Nephron (organoid): ENCODE data around the gene HYDIN.
A peak's percentile ranks its signal among the peaks of the same experiment; 100 is the strongest.
"Not testable (repeated sequence)": the region's sequence is repeated elsewhere in the genome, so short reads cannot be mapped to it uniquely, and the experiment has no call there.

ENCODE experiments used
- H3K27ac Mint-ChIP-seq, 3 experiments: 2 replicates each; pipeline ENCODE4 v1.8.0; 2020; ENCODE audit warnings: mixed read lengths in 3 of 3, mild to moderate bottlenecking in 2 of 3, moderate library complexity in 1 of 3
- H3K27me3 Mint-ChIP-seq: 2 replicates; pipeline ENCODE4 v1.8.0; 2021; ENCODE audit warnings: low read depth, mild to moderate bottlenecking, moderate library complexity, mixed read lengths
- H3K36me3 Mint-ChIP-seq: 2 replicates; pipeline ENCODE4 v1.8.0; 2020; ENCODE audit warnings: low read depth, mixed read lengths
- H3K4me1 Mint-ChIP-seq: 2 replicates; pipeline ENCODE4 v1.8.0; 2020; ENCODE audit warnings: mixed read lengths
- H3K4me3 Mint-ChIP-seq, 3 experiments: 2 replicates each; pipeline ENCODE4 v1.8.0; 2020; ENCODE audit warnings: mild to moderate bottlenecking in 3 of 3, mixed read lengths in 3 of 3, moderate library complexity in 2 of 3
- H3K9me3 Mint-ChIP-seq: 2 replicates; pipeline ENCODE4 v1.8.0; 2020; ENCODE audit warnings: mixed read lengths
- CTCF ChIP-seq, 3 experiments: fragments of 200-600 bp; sonication (generic); IDR thresholded peaks; one replicate each; pipeline ENCODE4 v1.5.0; 2021; ENCODE audit warnings: antibody characterized with exemption in 3 of 3; ENCODE audit not compliant: unreplicated experiment in 3 of 3

Gene HYDIN

GRCh38 chr16:71009440-71010223 lies 220.9 kb downstream of the HYDIN start:
- H3K36me3 Mint-ChIP-seq, H3K9me3 Mint-ChIP-seq, H3K4me3 Mint-ChIP-seq, H3K27me3 Mint-ChIP-seq, H3K4me1 Mint-ChIP-seq: not testable (repeated sequence)
- peak overlapping the region in 1 of 3 experiments; percentile 46 for H3K27ac Mint-ChIP-seq

- not testable (repeated sequence) for H3K4me3 Mint-ChIP-seq, H3K27ac Mint-ChIP-seq, H3K9me3 Mint-ChIP-seq, H3K27me3 Mint-ChIP-seq, H3K36me3 Mint-ChIP-seq, H3K4me1 Mint-ChIP-seq
Observed at GRCh38 chr16:71006516-71006915, 224.0 kb downstream of the HYDIN start.

DNA sequence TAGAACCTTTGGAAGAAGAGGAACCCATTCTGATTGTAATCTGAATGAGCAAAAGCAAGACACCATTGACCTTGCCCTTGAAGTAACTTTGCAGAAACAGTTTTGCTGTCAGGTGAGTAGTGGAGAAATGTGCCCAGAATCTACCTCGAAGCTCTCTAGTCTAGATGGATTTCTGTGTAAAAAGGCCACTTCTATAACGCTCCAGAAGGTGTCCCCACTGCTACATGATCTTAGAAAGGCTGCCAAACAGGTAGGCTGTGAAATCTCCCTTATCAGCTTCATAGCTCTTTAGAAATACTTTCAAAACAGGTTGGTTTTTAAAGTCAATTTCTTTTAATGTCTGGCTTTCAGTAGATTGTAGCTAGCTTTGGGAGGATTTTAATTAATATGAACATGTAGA lies 230.8 kb downstream of the HYDIN start:
- H3K4me3 Mint-ChIP-seq, H3K36me3 Mint-ChIP-seq, H3K4me1 Mint-ChIP-seq, H3K27me3 Mint-ChIP-seq, H3K9me3 Mint-ChIP-seq, H3K27ac Mint-ChIP-seq: not testable (repeated sequence)
- peak in 2 of 3 experiments; percentile 28 to 41 for TF ChIP-seq CTCF (IDR thresholded peaks at IDR 0.05; ENCODE audit: unreplicated experiment in 3 of 3)

GRCh38 chr16:70995799-70996198 lies 234.7 kb downstream of the HYDIN start:
- not testable (repeated sequence) for H3K27ac Mint-ChIP-seq, H3K4me1 Mint-ChIP-seq, H3K9me3 Mint-ChIP-seq, H3K36me3 Mint-ChIP-seq, H3K27me3 Mint-ChIP-seq, H3K4me3 Mint-ChIP-seq

GRCh38 chr16:70992511-70992910 lies 238.0 kb downstream of the HYDIN start:
- H3K4me1 Mint-ChIP-seq, H3K9me3 Mint-ChIP-seq, H3K27ac Mint-ChIP-seq, H3K4me3 Mint-ChIP-seq, H3K27me3 Mint-ChIP-seq, H3K36me3 Mint-ChIP-seq: not testable (repeated sequence)

- not testable (repeated sequence) for H3K27ac Mint-ChIP-seq, H3K9me3 Mint-ChIP-seq, H3K27me3 Mint-ChIP-seq, H3K4me3 Mint-ChIP-seq, H3K4me1 Mint-ChIP-seq, H3K36me3 Mint-ChIP-seq
Observed at GRCh38 chr16:70987019-70987715, 243.4 kb downstream of the HYDIN start.

- H3K4me1 Mint-ChIP-seq, H3K4me3 Mint-ChIP-seq, H3K27me3 Mint-ChIP-seq, H3K9me3 Mint-ChIP-seq, H3K36me3 Mint-ChIP-seq, H3K27ac Mint-ChIP-seq: not testable (repeated sequence)
Observed at GRCh38 chr16:70984675-70985074, 245.8 kb downstream of the HYDIN start.

- not testable (repeated sequence) for H3K27me3 Mint-ChIP-seq, H3K9me3 Mint-ChIP-seq, H3K4me3 Mint-ChIP-seq, H3K27ac Mint-ChIP-seq, H3K36me3 Mint-ChIP-seq, H3K4me1 Mint-ChIP-seq
Observed at GRCh38 chr16:70968332-70968731, 262.2 kb downstream of the HYDIN start.

GRCh38 chr16:70960169-70960568 lies 270.4 kb downstream of the HYDIN start:
- H3K9me3 Mint-ChIP-seq, H3K36me3 Mint-ChIP-seq, H3K4me3 Mint-ChIP-seq, H3K27me3 Mint-ChIP-seq, H3K4me1 Mint-ChIP-seq, H3K27ac Mint-ChIP-seq: not testable (repeated sequence)

DNA sequence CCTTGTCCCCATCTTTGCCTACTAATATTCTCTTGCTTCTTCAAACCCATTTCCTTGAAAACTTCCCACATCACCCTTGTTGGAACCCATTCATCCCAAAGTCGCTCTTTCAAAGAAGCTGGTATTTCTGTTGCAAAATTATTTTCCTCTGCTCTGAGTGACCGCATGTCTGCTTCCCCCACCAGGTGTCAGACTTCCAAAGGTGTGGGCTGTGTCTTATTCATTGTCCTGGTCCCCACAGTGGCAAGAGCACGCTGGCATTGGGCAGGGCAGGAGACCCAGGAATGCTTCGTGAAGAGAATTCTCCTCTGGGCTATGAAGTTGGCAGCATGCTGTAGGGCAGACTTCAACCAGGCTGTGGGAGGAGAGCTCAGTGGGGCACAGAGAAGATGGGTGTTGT lies 275.6 kb downstream of the HYDIN start:
- not testable (repeated sequence) for H3K4me3 Mint-ChIP-seq, H3K4me1 Mint-ChIP-seq, H3K9me3 Mint-ChIP-seq, H3K27ac Mint-ChIP-seq, H3K36me3 Mint-ChIP-seq, H3K27me3 Mint-ChIP-seq

GRCh38 chr16:70953824-70954223 lies 276.7 kb downstream of the HYDIN start:
- H3K27me3 Mint-ChIP-seq, H3K36me3 Mint-ChIP-seq, H3K9me3 Mint-ChIP-seq, H3K27ac Mint-ChIP-seq, H3K4me3 Mint-ChIP-seq, H3K4me1 Mint-ChIP-seq: not testable (repeated sequence)

GRCh38 chr16:70943551-70943950 lies 287.0 kb downstream of the HYDIN start:
- H3K27ac Mint-ChIP-seq, H3K4me1 Mint-ChIP-seq, H3K27me3 Mint-ChIP-seq, H3K4me3 Mint-ChIP-seq, H3K9me3 Mint-ChIP-seq, H3K36me3 Mint-ChIP-seq: not testable (repeated sequence)

GRCh38 chr16:70939690-70940359 lies 290.7 kb downstream of the HYDIN start:
- H3K4me3 Mint-ChIP-seq, H3K27me3 Mint-ChIP-seq, H3K36me3 Mint-ChIP-seq, H3K9me3 Mint-ChIP-seq, H3K27ac Mint-ChIP-seq, H3K4me1 Mint-ChIP-seq: not testable (repeated sequence)

DNA sequence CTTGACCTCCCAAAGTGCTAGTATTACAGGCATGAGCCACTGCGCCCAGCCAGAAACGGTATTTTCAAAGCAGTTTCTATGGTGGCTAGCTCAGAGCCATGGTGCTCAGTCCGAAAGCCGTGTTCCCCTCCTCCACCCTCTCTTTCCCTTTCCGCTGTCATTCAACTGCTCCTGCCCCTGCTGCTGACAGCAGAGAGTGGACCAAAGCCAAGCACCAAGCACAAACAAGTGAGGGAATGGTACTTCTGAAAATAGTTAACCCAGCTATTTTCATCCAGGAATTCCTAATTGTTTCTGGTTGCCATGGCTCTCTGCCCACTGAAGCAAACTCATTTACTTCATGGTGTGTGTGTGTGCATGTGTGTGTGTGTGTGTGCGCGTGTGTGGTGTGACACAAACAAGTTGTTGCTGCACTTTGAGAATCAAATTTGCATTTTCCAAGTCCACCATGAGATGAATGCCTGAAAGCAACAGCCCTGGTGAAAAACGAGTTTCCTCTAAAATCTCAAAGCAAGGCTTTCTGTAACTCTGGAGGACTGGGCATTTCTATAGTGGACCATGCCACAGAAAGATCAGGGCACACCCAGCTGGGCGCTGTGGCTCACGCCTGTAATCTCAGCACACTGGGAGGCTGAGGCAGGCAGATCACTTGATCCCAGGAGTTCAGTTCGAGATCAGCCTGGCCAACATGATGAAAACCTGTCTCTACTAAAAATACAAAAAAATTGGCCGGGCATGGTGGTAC lies 293.6 kb downstream of the HYDIN start:
- not testable (repeated sequence) for H3K4me1 Mint-ChIP-seq, H3K9me3 Mint-ChIP-seq, H3K27ac Mint-ChIP-seq, H3K36me3 Mint-ChIP-seq, H3K4me3 Mint-ChIP-seq, H3K27me3 Mint-ChIP-seq
